ENCODE results near the gene CR1. TPM values are rescaled to one million over a fixed set of nuclear protein-coding genes. Genes with fewer than 3 reads are reported as not detected.

Gene CR1
- total RNA-seq, 6 experiments from 2014 or later, result not detected

DNA sequence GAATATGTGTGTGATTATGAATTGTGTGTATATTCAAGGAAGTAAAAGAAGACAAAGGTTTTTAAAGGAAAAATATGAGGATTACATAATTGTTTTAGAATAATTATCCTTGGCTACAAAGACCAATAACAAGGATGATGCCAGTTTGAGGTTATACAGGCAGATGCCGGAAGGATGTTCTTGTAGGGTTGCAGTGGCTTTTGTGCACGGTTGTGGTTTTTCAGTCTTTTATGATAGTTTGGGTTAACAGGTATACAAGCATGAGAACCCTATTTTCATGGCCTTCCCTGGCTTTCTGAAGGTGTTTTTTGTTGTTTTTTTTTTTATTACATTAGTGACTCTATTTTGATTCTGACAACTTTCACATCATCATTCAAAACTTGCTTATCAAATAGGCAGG is 36.9 kb upstream of the CR1 start:
- Mint-ChIP-seq H3K27me3 (ENCODE audit: insufficient read depth) (peaks cover 7% of the 10 kb centered on the region; the same call in 1 of the 2 replicates), H3K9me3 (no peaks in the 10 kb centered on the region), H3K4me1 (ENCODE audit: low read depth) (no peaks in the 10 kb centered on the region), H3K36me3 (ENCODE audit: low read depth) (no peaks in the 10 kb centered on the region), H3K27ac (no peak overlapping the region), H3K4me3 (no peak overlapping the region)
- DNase-seq, result no peak
- TF ChIP-seq, protein P1, sequence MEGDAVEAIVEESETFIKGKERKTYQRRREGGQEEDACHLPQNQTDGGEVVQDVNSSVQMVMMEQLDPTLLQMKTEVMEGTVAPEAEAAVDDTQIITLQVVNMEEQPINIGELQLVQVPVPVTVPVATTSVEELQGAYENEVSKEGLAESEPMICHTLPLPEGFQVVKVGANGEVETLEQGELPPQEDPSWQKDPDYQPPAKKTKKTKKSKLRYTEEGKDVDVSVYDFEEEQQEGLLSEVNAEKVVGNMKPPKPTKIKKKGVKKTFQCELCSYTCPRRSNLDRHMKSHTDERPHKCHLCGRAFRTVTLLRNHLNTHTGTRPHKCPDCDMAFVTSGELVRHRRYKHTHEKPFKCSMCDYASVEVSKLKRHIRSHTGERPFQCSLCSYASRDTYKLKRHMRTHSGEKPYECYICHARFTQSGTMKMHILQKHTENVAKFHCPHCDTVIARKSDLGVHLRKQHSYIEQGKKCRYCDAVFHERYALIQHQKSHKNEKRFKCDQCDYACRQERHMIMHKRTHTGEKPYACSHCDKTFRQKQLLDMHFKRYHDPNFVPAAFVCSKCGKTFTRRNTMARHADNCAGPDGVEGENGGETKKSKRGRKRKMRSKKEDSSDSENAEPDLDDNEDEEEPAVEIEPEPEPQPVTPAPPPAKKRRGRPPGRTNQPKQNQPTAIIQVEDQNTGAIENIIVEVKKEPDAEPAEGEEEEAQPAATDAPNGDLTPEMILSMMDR (IDR thresholded peaks at IDR 0.05), result no peak

DNA sequence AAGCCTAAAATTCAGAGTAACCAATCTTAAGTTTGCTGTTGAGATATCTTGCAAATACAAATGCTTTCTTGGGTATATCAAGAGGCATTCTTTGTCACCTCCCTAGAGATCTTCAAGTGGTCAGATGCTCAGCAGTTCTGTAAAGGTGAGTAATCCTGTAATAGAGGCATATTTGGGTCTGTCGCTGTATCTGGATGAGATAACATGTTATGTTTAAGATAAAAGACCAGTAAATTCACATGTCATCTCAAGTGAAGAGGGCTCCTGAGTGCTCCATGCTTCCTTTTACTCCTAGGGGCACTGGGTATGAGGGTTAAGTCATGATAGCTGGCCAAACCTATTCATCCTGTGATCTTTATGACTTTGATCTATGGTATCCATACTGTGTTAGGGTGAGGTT is 34.3 kb upstream of the CR1 start:
- H3K27ac Mint-ChIP-seq, result no peak overlapping the region
- H3K4me3 Mint-ChIP-seq, result no peak overlapping the region
- no peaks in the 10 kb centered on the region for H3K36me3 Mint-ChIP-seq (ENCODE audit: low read depth)
- H3K9me3 Mint-ChIP-seq, result no peaks in the 10 kb centered on the region
- no peaks in the 10 kb centered on the region for H3K4me1 Mint-ChIP-seq (ENCODE audit: low read depth)
- DNase-seq, result no peak
- H3K27me3 Mint-ChIP-seq (ENCODE audit: insufficient read depth), result peaks cover 7% of the 10 kb centered on the region
- TF ChIP-seq, protein P1 (IDR thresholded peaks at IDR 0.05), result no peak

DNA sequence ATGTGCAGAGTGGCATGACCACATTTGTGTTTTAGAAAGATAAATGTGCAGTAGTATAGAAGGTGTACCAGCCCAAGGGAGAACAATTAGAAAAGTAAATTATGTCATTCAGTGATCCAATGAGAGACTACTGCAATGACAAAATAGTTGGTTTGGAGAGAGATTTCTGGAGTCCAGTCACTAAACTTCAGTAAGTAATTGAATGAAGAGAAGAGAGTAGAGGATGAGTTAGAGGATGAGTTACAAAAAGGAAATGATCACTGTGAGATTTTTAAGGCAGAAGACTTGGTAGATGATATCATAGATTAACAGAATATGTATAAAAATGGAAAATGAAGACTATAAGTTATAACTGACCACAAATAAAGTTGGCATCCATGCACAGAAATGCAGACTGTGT is 33.4 kb upstream of the CR1 start:
- no peak for DNase-seq
- Mint-ChIP-seq H3K9me3 (no peaks in the 10 kb centered on the region), H3K27ac (no peak overlapping the region), H3K4me1 (ENCODE audit: low read depth) (no peaks in the 10 kb centered on the region), H3K4me3 (no peak overlapping the region), H3K36me3 (ENCODE audit: low read depth) (no peaks in the 10 kb centered on the region), H3K27me3 (ENCODE audit: insufficient read depth) (peaks cover 9% of the 10 kb centered on the region)
- TF ChIP-seq, protein P1 (IDR thresholded peaks at IDR 0.05), result no peak

DNA sequence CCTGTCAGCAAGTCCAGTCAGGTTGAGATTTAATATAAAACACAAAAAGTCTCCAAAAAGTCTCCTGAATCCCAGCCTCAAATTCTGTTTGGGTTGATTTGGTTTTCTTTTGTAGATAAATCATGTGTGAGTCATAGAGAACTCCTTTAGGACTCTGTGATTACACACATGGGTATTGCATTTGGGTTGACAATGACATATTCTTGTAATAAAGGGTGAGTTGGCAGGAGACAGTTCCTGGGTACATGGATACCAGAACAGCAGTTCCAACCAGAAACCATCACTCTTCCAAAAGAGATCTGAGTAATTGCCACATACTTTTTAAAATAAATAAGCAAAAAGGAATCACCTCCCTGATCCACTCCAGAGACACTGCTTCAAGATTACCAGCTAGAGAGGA is 32.9 kb upstream of the CR1 start:
- no peak overlapping the region for H3K27ac Mint-ChIP-seq
- H3K4me3 Mint-ChIP-seq, result no peak overlapping the region
- peaks cover 9% of the 10 kb centered on the region for H3K27me3 Mint-ChIP-seq (ENCODE audit: insufficient read depth)
- peak; percentile 6 for DNase-seq
- no peaks in the 10 kb centered on the region for H3K36me3 Mint-ChIP-seq (ENCODE audit: low read depth)
- TF ChIP-seq, protein P1 (IDR thresholded peaks at IDR 0.05), result no peak
- no peaks in the 10 kb centered on the region for H3K9me3 Mint-ChIP-seq
- H3K4me1 Mint-ChIP-seq (ENCODE audit: low read depth), result no peaks in the 10 kb centered on the region

DNA sequence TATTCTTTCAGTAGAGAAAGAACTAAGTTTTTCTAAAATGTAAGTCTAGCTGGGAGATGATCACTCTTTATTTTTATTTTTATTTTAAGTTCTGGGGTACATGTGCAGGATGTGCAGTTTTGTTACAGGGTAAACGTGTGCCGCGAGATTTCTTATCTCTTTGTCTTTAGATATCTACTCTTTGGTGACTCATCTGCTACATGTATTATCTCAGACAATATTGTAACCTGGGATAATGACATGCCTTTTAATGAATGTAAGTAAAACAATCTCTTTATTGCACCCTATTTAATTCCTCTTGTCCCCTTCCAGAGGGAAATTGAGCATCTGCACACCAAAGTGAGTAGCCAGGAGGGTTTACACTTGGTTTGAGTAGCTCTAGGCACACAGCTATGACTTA is 32.4 kb upstream of the CR1 start:
- TF ChIP-seq, protein P1 (IDR thresholded peaks at IDR 0.05), result no peak
- H3K4me1 Mint-ChIP-seq (ENCODE audit: low read depth), result no peaks in the 10 kb centered on the region
- no peaks in the 10 kb centered on the region for H3K36me3 Mint-ChIP-seq (ENCODE audit: low read depth)
- H3K9me3 Mint-ChIP-seq, result no peaks in the 10 kb centered on the region
- H3K27ac Mint-ChIP-seq, result no peak overlapping the region
- H3K4me3 Mint-ChIP-seq, result no peak overlapping the region
- H3K27me3 Mint-ChIP-seq (ENCODE audit: insufficient read depth), result peaks cover 11% of the 10 kb centered on the region
- no peak for DNase-seq

DNA sequence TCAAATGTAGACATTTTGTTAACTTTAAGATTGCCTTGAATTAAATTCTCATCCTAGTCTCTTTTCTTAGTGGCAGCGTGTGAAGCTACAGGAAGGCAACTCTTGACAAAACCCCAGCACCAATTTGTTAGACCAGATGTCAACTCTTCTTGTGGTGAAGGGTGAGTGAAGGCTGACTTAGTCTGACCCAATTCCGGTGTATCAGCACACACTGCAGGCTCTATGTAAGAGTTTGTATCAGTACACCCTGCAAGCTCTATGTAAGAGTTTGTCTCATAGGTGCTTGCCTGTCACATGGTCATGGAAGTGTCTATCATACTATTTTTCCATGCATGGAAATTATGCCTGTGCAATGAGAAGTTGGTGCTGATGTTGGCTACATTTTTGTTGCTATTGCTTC is 25.0 kb upstream of the CR1 start:
- Mint-ChIP-seq H3K27ac (no peak overlapping the region), H3K4me3 (no peak overlapping the region), H3K36me3 (ENCODE audit: low read depth) (no peaks in the 10 kb centered on the region), H3K27me3 (ENCODE audit: insufficient read depth) (peaks cover 19% of the 10 kb centered on the region), H3K9me3 (no peaks in the 10 kb centered on the region), H3K4me1 (ENCODE audit: low read depth) (no peaks in the 10 kb centered on the region)
- TF ChIP-seq, protein P1 (IDR thresholded peaks at IDR 0.05), result no peak
- no peak for DNase-seq
